GM21786 (cell line): Measurements from ENCODE around the gene GRIP2.

Experiments
- ATAC-seq: cut with Tn5 transposase; IDR thresholded peaks from one replicate; pipeline ENCODE4 v1.9.1; 2021; ENCODE audit not compliant: unreplicated experiment

Gene GRIP2

DNA sequence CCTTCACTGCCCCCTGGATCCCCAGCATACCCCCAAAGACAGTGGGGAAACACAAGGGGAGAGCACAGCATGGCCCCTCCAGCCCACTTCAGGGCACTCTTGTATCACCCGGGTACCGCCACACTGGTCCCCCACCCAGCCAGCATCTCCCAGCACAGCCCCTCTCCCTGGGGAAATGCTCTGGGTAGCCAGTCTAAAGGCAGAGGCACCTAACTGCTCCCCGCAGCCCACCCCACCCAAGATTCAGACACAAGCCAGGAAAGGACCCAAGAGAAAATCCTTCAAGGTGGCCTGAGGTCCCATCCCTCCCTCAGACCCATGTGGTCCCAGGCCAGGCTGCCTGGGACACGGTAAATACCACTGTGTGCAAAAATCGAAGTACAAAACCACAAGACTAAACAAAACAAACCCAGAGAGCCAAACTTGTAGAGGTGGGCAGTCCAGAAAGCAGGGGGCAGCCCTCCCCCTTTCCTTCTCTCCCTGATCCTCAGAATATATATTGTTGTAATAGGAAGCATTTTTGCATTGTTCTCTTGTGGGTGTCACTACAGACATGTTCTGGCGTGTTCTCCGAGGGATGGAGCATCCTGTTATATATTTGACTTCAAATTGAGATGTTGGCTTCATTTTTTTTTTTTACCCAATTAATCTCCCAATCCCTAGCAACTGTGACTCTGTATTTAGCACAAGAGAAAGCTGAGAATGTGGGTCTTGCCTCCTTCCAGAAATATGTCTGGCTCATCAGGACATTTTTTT is 51.7 kb downstream of the GRIP2 start:
- no peak for ATAC-seq

DNA sequence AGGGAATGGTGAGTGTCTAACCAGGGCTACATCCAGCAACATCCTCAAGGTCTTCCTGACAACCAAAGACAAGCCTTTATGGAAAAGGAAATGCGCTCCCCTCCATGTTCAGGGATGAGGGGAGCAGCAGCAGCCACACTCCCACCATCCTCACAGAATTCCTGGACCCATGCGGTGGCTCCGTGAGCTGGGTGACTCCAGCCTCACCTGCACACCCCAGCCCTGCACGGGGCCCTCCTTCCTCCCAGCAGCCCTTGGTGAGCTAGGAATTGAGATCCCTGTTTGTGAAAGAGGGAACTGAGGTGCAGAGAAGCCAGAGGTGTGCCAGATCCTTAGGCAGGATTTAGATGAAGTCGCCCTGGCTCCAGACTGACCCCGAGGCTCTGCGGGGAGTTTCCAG is 52.3 kb downstream of the GRIP2 start:
- ATAC-seq = no peak

- ATAC-seq = no peak
These were observed 53.1 kb downstream of the GRIP2 start for GRCh38 chr3:14487086-14487485.

DNA sequence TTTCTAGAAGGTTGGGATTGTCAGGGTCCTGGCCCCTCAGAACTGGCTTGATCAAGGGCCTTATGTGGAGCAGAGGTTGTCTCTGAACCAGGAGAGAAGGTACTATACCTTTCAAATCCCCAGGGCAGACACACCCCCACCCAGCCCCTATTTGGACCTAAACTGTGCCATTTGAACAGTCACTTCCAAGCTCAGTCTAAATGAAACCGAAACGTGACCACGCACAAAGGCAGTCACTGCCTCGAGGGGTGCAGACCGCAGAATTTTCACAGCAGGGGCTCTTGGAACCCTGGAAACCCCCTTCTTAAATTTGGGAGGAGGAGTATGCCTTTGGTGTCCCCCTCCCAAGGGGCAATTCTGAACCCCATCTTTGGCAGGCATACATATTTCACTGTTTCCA is 53.7 kb downstream of the GRIP2 start:
- no peak for ATAC-seq

DNA sequence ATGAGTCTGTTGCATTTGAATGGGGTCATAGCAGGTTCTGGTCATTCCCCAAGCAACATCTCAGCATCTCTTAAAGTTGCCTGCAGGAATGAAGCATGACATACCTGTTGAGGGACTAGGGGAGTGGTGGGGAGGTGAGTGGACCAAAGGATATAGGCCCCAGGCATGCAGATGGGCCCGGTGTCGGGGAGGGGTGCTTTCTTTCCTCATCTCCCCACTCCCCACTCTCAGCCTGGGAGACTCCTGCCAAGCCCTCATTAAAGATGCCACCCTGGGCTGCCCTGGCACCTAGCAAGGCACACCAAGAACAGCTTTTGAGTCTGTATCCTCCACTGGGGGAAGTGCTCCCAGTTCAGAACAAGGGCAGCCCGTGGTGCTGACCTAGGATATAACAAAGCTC is 54.2 kb downstream of the GRIP2 start:
- ATAC-seq = no peak

DNA sequence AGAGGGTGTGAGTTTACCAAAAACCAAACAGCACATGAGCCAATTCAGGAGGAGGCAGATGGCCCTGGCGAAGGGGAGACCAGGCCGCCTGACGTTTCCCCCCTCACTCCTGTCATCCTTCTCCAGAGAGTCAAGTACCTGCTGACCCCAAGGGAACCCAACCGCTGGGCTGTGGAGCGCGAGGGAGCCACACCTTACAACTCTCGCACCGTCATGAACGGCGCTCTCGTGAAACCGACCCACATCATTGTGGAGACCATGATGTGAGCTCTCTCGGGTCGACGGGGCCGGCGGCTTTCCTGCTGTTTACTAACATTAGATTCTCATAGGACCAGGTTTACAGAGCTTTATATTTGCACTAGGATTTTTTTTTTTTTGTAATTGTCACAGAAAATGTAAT is 55.4 kb downstream of the GRIP2 start:
- ATAC-seq = no peak

DNA sequence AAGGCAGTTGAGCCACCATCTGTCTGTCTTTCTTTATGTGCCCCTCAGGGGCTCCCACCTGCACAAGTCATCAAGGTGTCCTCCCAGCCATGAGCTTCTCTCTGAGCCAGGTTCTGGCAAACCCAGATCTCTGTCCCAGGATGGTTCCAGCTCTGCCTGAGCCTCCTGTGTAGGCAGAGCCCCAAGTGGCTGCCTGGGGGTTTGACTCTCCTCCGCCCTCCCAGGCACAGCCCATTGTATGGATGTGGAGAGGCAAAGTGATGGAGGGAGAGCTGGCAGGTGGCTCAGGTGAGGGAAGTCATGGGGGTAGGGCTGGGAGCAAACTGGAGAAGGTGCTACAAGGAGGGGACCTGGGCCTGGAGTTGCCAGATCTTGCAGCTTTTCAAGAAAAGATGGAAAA is 56.9 kb downstream of the GRIP2 start:
- ATAC-seq = no peak

GRCh38 chr3:14482271-14482721 is 57.8 kb downstream of the GRIP2 start:
- ATAC-seq = no peak

- no peak for ATAC-seq
These were observed 58.5 kb downstream of the GRIP2 start for GRCh38 chr3:14481646-14482036.

DNA sequence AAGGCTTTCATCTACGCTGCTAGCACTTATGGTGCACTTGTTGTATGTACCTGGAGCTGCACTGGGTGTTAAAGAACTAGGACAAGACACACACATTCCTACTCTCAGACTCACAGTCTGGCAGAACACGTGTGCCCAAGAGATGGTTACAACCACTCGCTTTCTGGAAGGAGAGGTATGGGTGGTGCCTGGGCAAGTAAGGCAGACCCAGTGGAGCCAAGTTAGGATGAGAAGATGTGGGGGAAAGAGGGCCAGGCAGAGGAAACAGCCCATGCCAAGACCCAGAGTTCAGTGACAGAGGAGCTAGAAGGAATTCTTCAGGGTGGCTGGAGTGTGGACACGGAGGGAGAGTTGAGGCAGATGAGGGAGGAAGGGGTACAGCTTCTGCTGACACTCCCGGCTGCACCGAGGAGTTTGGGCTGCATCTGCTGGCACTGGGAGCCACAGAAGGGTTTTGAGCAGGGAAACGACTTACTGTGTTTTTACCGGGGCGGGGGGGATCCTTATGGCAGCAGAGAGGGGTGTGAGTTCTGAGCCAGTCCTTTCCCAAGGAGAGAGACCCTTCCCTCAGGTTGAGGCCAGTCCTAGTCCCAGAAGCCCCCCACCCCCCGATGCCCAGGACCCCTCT is 59.0 kb downstream of the GRIP2 start:
- ATAC-seq = no peak

GRCh38 chr3:14480207-14481017 is 59.7 kb downstream of the GRIP2 start:
- no peak for ATAC-seq

DNA sequence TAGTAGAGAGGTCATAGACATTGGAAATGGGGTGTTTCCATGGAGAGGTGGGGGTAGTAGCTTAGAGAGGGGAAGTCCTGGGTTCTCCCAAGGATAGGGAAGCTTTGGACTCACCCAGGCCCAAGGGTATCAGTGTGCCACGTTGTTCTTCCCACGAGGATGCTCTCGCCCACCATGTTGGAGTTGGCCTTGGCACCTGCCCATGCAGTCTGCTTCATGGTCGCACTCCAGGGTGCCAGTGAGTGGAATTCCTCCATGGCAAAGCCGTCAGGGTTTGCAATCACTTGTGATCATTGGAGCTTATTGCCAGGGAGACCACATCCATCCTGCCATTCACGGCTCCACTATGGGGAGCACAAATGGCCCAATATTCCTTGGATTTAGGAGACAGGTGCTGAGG is 60.6 kb downstream of the GRIP2 start:
- ATAC-seq = no peak

DNA sequence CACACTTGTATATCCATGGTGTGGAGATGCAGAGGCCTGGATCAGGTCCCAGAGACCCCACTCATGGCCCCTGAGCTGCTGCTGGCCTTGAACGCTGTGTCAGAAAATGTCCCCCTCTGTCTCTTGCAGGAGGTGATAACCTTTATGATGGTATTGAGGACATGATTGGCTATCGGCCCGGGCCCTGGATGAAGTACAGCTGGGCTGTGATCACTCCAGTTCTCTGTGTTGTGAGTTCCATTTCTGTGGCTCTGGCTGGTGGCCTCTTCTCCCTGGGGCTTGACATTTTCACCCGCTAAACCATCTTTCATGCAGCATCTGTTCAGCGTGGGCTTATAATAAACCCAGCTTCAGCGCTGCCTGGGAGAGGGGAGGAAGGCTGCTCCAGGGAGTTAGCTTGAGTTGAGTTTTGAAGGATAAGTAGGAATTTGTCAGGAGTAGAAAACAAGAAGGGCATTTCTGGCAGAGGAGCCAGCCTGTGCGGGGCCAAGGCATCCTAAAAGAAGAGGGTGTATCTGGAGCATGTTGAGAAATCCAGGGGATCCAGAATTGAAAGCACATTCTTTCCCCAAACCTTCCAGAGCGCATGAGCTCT is 61.1 kb downstream of the GRIP2 start:
- no peak for ATAC-seq

GRCh38 chr3:14477311-14477935 is 62.7 kb downstream of the GRIP2 start:
- no peak for ATAC-seq

- ATAC-seq = no peak
These were observed 63.4 kb downstream of the GRIP2 start for GRCh38 chr3:14476583-14477265.

DNA sequence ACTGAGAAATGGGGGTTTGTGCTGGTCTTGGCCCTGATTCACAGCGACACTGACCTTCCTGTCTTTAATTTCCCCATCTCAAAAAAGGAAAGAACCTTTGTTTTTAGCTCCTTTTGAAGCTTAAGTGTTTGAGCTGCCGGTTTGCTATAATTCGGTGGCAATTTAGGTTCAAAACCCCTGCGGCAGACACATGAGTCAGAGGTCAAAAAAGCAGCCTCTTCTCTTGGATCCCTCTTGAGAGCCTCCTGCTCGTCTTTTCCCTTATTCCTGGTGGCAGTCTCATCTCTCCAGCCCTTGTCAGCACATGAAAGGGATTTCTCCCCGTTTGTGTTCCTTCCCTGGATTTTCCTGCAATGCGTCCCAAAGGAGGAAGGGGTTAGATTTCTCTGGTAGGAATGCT is 64.5 kb downstream of the GRIP2 start:
- no peak for ATAC-seq

DNA sequence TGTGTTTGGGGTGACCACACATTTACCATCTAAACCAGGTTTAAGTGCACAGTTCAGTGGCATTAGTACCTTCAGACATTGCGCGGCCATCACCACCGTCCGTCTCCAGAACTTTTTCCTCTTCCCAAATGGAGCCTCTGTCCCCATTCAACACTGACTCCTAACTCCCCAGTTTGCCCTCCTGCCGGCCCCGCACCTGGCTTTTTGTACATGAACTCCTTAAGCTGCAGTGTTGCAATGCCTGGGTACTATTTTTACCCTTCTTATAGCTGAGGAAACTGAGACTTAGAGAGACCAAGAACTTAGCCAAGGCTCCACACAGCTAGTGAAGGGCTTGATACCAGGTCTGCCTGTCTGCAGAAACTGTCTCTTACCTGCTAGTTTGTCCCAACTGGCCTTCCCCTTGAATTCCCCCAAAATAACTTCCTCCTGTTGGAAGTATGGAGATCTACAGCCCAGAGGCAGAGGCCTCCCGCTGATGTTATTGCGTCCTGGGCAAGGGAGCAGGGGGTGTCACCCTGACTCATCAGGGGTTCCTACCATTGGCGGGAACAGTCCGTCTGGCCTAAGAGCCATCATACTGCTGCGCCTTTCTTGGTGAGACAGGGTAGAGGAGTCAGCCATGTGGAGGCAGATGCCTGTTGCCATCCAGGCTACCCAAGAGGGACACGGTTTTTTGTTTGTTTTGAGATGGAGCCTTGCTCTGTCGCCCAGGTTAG is 65.6 kb downstream of the GRIP2 start:
- no peak for ATAC-seq

GRCh38 chr3:14473411-14473891 is 66.7 kb downstream of the GRIP2 start:
- ATAC-seq = no peak

GRCh38 chr3:14472471-14473351 is 67.4 kb downstream of the GRIP2 start:
- ATAC-seq = no peak
